CD14-positive monocyte (primary cell): Measurements from ENCODE around the gene PRKG2. TPM values are rescaled to one million over a fixed set of nuclear protein-coding genes. Genes with fewer than 3 reads are reported as not detected.

Source experiments
- DNase-seq, 3 donors: peaks; one replicate each; pipeline ENCODE4 v3.0.0-alpha.2; 2011 to 2022
- H2AFZ ChIP-seq: 2 replicates; pipeline ENCODE4 v1.6.0; 2012; ENCODE audit warnings: mild to moderate bottlenecking, low read depth, low read length, inconsistent platforms; ENCODE audit not compliant: insufficient read depth, poor library complexity, severe bottlenecking
- H3K27ac ChIP-seq, 2 donors: 1 replicate in 1 of 2; 2 replicates in 1 of 2; pipeline ENCODE4 v1.5.1; 2012 to 2013; ENCODE audit warnings: low read length in 2 of 2, control low read depth in 1 of 2, inconsistent platforms in 1 of 2, low read depth in 1 of 2, mild to moderate bottlenecking in 1 of 2
- H3K27me3 ChIP-seq, 2 donors: one replicate each; pipeline versions ENCODE4 v1.6.0 to v1.6.1; 2011 to 2013; ENCODE audit warnings: low read length in 2 of 2; ENCODE audit not compliant: control insufficient read depth in 2 of 2, insufficient read depth in 2 of 2
- H3K36me3 ChIP-seq, 2 donors: replicated peaks in 1 of 2; 1 replicate in 1 of 2; 2 replicates in 1 of 2; pipeline versions ENCODE4 v1.5.1 to v1.6.1; 2012 to 2013; ENCODE audit warnings: low read length in 2 of 2, control low read depth in 1 of 2, inconsistent platforms in 1 of 2, mild to moderate bottlenecking in 1 of 2; ENCODE audit not compliant: insufficient read depth in 2 of 2, control insufficient read depth in 1 of 2
- H3K4me1 ChIP-seq, 2 donors: 1 replicate in 1 of 2; 2 replicates in 1 of 2; pipeline versions ENCODE4 v1.5.1 to v1.6.1; 2012 to 2013; ENCODE audit warnings: low read length in 2 of 2, control low read depth in 1 of 2, inconsistent platforms in 1 of 2, mild to moderate bottlenecking in 1 of 2, moderate library complexity in 1 of 2; ENCODE audit not compliant: insufficient read depth in 2 of 2, control insufficient read depth in 1 of 2
- H3K4me2 ChIP-seq: replicated peaks from 2 replicates; pipeline ENCODE3; 2012; ENCODE audit warnings: low read length, moderate library complexity, mild to moderate bottlenecking; ENCODE audit not compliant: poor library complexity, severe bottlenecking; ENCODE audit errors: extremely low read depth
- H3K4me3 ChIP-seq, 3 experiments: fragments of 200-600 bp in 1 of 3; sonication (generic) in 1 of 3; replicated peaks in 1 of 3; 1 replicate in 2 of 3; 2 replicates in 1 of 3; pipeline ENCODE4 v1.5.1; 2011 to 2013; ENCODE audit warnings: low read length in 3 of 3, mild to moderate bottlenecking in 3 of 3, control low read depth in 2 of 3, low read depth in 2 of 3, inconsistent platforms in 1 of 3, moderate library complexity in 1 of 3
- H3K79me2 ChIP-seq: 2 replicates; pipeline ENCODE4 v1.6.0; 2012; ENCODE audit warnings: mild to moderate bottlenecking, control low read depth, inconsistent platforms, low read length, moderate library complexity; ENCODE audit not compliant: insufficient read depth
- H3K9ac ChIP-seq: 2 replicates; pipeline ENCODE4 v1.6.0; 2017; ENCODE audit warnings: low read length, mild to moderate bottlenecking; ENCODE audit not compliant: insufficient read depth, poor library complexity, severe bottlenecking
- H3K9me3 ChIP-seq, 2 donors: replicated peaks in 1 of 2; 1 replicate in 1 of 2; 2 replicates in 1 of 2; pipeline versions ENCODE4 v1.5.1 to v1.6.1; 2012 to 2013; ENCODE audit warnings: low read length in 2 of 2, control low read depth in 1 of 2; ENCODE audit not compliant: control insufficient read depth in 1 of 2, insufficient read depth in 1 of 2
- H4K20me1 ChIP-seq: 2 replicates; pipeline ENCODE4 v1.6.0; 2012; ENCODE audit warnings: mild to moderate bottlenecking, low read length, control low read depth, moderate library complexity; ENCODE audit not compliant: insufficient read depth
- H3K27ac Mint-ChIP-seq, 7 donors: one replicate each; pipeline ENCODE4 v1.8.0; 2020; ENCODE audit warnings: mild to moderate bottlenecking in 7 of 7, mixed read lengths in 7 of 7, moderate library complexity in 6 of 7, inconsistent platforms in 2 of 7
- H3K27me3 Mint-ChIP-seq, 3 donors: one replicate each; pipeline ENCODE4 v1.8.0; 2021 to 2022; ENCODE audit warnings: low read depth in 3 of 3, mild to moderate bottlenecking in 3 of 3, mixed read lengths in 3 of 3, moderate library complexity in 3 of 3, inconsistent platforms in 1 of 3
- H3K36me3 Mint-ChIP-seq, 2 donors: one replicate each; pipeline ENCODE4 v1.8.0; 2020; ENCODE audit warnings: mixed read lengths in 2 of 2, inconsistent platforms in 1 of 2, mild to moderate bottlenecking in 1 of 2
- H3K4me1 Mint-ChIP-seq: one replicate; pipeline ENCODE4 v1.8.0; 2020; ENCODE audit warnings: mild to moderate bottlenecking, mixed read lengths
- H3K4me3 Mint-ChIP-seq, 2 donors: one replicate each; pipeline ENCODE4 v1.8.0; 2020; ENCODE audit warnings: mild to moderate bottlenecking in 2 of 2, mixed read lengths in 2 of 2, moderate library complexity in 1 of 2
- H3K9me3 Mint-ChIP-seq, 7 donors: one replicate each; pipeline ENCODE4 v1.8.0; 2020 to 2022; ENCODE audit warnings: mixed read lengths in 7 of 7, mild to moderate bottlenecking in 6 of 7, moderate library complexity in 6 of 7, inconsistent platforms in 2 of 7
- WGBS: methylation state at CpG from one replicate; pipeline ENCODE4 v1.1.5; 2013; ENCODE audit warnings: missing lambda C conversion rate; ENCODE audit not compliant: insufficient coverage; 5-methylcytosine and 5-hydroxymethylcytosine counted together
- intact Hi-C, 2 donors: fragments of 100-400 bp; cut with micrococcal nuclease; formaldehyde crosslinking; loops; one replicate each; pipeline versions ENCODE4 v1.15.0 to v1.15.1; 2023
- polyA plus RNA-seq, 3 donors: library from polyadenylated mRNA; depleted of rRNA in 1 of 3; unstranded in 2 of 3; stranded (reverse) in 1 of 3; fragments of 300-500 nt in 2 of 3; fragments of >200 nt in 1 of 3; fragmentation: Illumina TruSeq in 2 of 3; gene quantifications; 1 replicate in 2 of 3; 2 replicates in 1 of 3; pipeline ENCODE4 v1.2.3, GENCODE V29; 2012 to 2021
- TF ChIP-seq, protein P1 (sequence below): fragments of 200-600 bp; IDR thresholded peaks from one replicate; pipeline ENCODE4 v1.8.0; 2022; ENCODE audit warnings: antibody characterized with exemption, mild to moderate bottlenecking

PRKG2 gene
- polyA plus RNA-seq, 3 donors = 0.10 TPM; not detected in 2

GRCh38 chr4:81164623-81165416, 50.2 kb downstream of the PRKG2 start:
- H3K9ac ChIP-seq = no peak overlapping the region
- H2AFZ ChIP-seq = no peak overlapping the region
- no peaks in the 10 kb centered on the region for H3K9me3 Mint-ChIP-seq
- TF ChIP-seq, protein P1, sequence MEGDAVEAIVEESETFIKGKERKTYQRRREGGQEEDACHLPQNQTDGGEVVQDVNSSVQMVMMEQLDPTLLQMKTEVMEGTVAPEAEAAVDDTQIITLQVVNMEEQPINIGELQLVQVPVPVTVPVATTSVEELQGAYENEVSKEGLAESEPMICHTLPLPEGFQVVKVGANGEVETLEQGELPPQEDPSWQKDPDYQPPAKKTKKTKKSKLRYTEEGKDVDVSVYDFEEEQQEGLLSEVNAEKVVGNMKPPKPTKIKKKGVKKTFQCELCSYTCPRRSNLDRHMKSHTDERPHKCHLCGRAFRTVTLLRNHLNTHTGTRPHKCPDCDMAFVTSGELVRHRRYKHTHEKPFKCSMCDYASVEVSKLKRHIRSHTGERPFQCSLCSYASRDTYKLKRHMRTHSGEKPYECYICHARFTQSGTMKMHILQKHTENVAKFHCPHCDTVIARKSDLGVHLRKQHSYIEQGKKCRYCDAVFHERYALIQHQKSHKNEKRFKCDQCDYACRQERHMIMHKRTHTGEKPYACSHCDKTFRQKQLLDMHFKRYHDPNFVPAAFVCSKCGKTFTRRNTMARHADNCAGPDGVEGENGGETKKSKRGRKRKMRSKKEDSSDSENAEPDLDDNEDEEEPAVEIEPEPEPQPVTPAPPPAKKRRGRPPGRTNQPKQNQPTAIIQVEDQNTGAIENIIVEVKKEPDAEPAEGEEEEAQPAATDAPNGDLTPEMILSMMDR = no peak
- H3K36me3 ChIP-seq = no peaks in the 10 kb centered on the region
- no peak overlapping the region for H3K27ac ChIP-seq
- H3K4me2 ChIP-seq = no peak overlapping the region
- H3K4me3 Mint-ChIP-seq = no peak overlapping the region
- H3K9me3 ChIP-seq = no peaks in the 10 kb centered on the region
- intact Hi-C loops = no loop called here
- H3K27ac Mint-ChIP-seq = no peak overlapping the region
- no peaks in the 10 kb centered on the region for H3K27me3 Mint-ChIP-seq
- DNase-seq = no peak
- H4K20me1 ChIP-seq = no peaks in the 10 kb centered on the region
- no peaks in the 10 kb centered on the region for H3K27me3 ChIP-seq
- no peak overlapping the region for H3K4me3 ChIP-seq
- H3K4me1 Mint-ChIP-seq = no peaks in the 10 kb centered on the region
- H3K36me3 Mint-ChIP-seq = no peaks in the 10 kb centered on the region
- H3K4me1 ChIP-seq = no peaks in the 10 kb centered on the region
- H3K79me2 ChIP-seq = no peaks in the 10 kb centered on the region
- WGBS = no CpG with 5 or more reads among the region's 7 CpGs

GRCh38 chr4:81164126-81164525, 50.9 kb downstream of the PRKG2 start:
- Histone ChIP-seq H3K4me2 (no peak overlapping the region), H3K4me3 (no peak overlapping the region), H3K27ac (no peak overlapping the region), H2AFZ (no peak overlapping the region), H3K4me1 (no peaks in the 10 kb centered on the region), H3K79me2 (no peaks in the 10 kb centered on the region), H3K27me3 (no peaks in the 10 kb centered on the region), H4K20me1 (no peaks in the 10 kb centered on the region), H3K9me3 (no peaks in the 10 kb centered on the region), H3K36me3 (no peaks in the 10 kb centered on the region), H3K9ac (no peak overlapping the region)
- H3K4me1 Mint-ChIP-seq = no peaks in the 10 kb centered on the region
- WGBS = no CpG with 5 or more reads among the region's 3 CpGs
- H3K4me3 Mint-ChIP-seq = no peak overlapping the region
- intact Hi-C loops = no loop called here
- no peak for DNase-seq
- H3K36me3 Mint-ChIP-seq = no peaks in the 10 kb centered on the region
- peaks cover 0 to under 1% (median 0%) of the 10 kb centered on the region in 7 donors for H3K9me3 Mint-ChIP-seq
- H3K27me3 Mint-ChIP-seq = no peaks in the 10 kb centered on the region
- TF ChIP-seq, protein P1 = no peak
- no peak overlapping the region for H3K27ac Mint-ChIP-seq
